Measurements from ENCODE around the gene TRPM2. TPM values are rescaled to one million over a fixed set of nuclear protein-coding genes. Genes with fewer than 3 reads are reported as not detected.
"Not testable (repeated sequence)": the region's sequence is repeated elsewhere in the genome, so short reads cannot be mapped to it uniquely, and the experiment has no call there.

TRPM2 gene
- total RNA-seq, 4 donors from 2014 or later = 1.1 to 27.2 (median 3.3) TPM

DNA sequence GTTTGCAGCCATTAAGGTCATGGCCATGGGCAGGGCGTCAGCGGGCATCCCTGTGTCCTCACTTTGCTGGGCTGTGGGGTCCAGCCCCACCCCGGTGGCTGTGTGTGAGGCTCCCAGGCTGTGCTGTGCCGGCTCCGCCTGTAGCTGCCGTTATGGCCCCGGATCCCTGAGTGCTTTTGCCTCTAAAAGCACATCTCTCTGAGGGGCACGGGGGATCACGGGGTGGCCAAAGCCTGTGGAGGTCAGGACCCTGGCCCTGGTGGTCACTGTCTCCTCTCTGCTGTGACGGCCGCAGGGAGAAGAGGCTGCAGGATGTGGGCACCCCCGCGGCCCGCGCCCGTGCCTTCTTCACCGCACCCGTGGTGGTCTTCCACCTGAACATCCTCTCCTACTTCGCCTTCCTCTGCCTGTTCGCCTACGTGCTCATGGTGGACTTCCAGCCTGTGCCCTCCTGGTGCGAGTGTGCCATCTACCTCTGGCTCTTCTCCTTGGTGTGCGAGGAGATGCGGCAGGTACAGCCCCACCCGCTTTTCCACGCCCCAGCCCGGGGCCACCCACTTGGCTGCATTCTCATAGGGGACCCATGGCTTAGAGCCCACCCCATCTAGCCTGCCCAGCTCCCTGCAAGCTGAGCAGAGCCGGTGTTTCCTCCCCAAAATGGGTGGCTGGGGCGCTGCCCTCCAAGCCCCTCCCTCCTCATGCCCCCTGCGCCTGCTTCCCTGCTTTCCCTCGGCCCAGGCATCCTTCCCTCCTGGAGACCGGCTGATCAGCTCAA is 48.2 kb downstream of the TRPM2 start:
- no peak for DNase-seq
- Histone ChIP-seq H3K27ac (no peak overlapping the region), H3K4me1 (no peaks in the 10 kb centered on the region), H3K27me3 (no peaks in the 10 kb centered on the region), H3K36me3 (no peaks in the 10 kb centered on the region), H3K4me3 (no peak overlapping the region), H3K9me3 (no peaks in the 10 kb centered on the region)
- TF ChIP-seq, protein P1, sequence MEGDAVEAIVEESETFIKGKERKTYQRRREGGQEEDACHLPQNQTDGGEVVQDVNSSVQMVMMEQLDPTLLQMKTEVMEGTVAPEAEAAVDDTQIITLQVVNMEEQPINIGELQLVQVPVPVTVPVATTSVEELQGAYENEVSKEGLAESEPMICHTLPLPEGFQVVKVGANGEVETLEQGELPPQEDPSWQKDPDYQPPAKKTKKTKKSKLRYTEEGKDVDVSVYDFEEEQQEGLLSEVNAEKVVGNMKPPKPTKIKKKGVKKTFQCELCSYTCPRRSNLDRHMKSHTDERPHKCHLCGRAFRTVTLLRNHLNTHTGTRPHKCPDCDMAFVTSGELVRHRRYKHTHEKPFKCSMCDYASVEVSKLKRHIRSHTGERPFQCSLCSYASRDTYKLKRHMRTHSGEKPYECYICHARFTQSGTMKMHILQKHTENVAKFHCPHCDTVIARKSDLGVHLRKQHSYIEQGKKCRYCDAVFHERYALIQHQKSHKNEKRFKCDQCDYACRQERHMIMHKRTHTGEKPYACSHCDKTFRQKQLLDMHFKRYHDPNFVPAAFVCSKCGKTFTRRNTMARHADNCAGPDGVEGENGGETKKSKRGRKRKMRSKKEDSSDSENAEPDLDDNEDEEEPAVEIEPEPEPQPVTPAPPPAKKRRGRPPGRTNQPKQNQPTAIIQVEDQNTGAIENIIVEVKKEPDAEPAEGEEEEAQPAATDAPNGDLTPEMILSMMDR (IDR thresholded peaks at IDR 0.05) = no peak
- no peak for TF ChIP-seq POLR2A (IDR thresholded peaks at IDR 0.05)

DNA sequence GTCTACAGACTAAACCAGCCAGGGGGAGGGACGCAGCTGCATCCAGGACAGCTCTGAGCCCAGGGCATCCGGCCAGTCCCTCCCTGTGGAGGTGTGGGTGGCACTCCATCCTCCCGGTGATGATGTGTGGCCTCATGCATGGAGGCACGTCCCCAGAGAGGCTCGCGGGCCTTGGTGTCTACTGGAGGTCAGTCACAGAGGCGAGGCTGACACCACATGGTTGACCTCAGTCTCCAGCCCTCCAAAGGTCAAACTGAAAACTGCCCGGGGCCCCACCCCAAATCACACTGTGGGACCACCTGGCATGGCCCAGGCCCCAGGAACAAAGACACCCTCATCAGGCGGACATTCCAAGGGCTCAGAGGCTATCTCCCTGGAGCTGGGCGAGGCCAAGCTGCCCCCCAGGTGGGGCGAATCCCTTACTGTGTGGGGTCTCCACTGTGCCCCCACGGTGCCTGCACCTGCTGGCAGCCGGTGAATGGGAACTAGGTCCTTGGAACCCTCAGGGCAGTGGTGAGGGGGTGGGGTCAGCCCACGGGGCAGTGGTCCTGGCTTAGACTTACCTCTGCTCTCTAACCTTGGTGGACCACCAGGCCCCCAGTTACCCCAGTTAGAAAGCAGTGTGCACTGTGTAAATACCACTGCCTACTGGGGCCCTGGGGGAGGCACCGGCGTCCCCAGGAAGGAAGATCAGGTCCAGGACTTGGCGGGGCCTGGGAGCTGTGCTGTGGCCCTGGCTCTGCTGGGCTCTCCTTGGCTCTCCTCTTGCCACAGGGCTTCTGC is 49.1 kb downstream of the TRPM2 start:
- no peaks in the 10 kb centered on the region for H3K27me3 ChIP-seq
- H3K27ac ChIP-seq = no peak overlapping the region
- no peak for TF ChIP-seq POLR2A (IDR thresholded peaks at IDR 0.05)
- TF ChIP-seq, protein P1 (IDR thresholded peaks at IDR 0.05) = no peak
- H3K36me3 ChIP-seq = no peaks in the 10 kb centered on the region
- no peaks in the 10 kb centered on the region for H3K9me3 ChIP-seq
- H3K4me1 ChIP-seq = no peaks in the 10 kb centered on the region
- no peak for DNase-seq
- no peak overlapping the region for H3K4me3 ChIP-seq

DNA sequence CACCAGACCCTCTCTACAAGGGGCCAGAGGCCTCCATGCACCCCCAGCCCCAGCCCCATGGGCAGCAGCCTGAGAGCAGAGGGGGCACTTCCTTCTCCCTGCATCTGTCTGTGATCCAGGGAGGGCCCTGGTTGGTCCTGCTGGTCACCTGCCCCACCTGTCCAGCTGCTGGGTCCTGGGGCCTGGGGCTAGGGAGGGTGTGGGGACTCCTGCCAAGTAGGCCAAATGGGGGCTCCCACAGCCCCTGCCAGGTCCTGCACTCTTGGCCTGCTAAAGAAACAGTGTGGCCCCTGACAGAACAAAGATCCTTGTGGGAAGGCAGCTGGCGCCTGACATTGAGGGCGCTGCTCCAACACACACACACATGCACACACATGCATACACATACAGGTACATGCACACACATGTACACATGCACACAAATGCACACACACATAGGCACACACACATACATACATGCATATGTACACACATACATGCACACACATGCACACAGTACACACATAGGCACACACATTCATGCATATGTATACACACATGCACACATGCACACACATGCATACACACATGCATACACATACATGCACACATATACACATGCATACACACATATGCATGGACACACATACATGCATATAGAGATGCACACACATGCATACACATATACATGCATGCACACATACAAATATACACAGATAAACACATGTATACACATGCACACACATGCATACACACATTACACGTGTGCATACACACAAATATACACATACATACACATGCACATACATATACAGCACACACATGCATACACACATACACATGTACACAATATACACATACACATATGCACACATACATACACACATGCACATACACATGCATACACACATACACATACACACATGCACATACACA is 49.9 kb downstream of the TRPM2 start:
- Histone ChIP-seq H3K4me1 (no peaks in the 10 kb centered on the region), H3K4me3 (no peak overlapping the region), H3K36me3 (no peaks in the 10 kb centered on the region), H3K27ac (no peak overlapping the region), H3K9me3 (no peaks in the 10 kb centered on the region), H3K27me3 (no peaks in the 10 kb centered on the region)
- DNase-seq = no peak
- TF ChIP-seq, protein P1 (IDR thresholded peaks at IDR 0.05) = no peak
- no peak for TF ChIP-seq POLR2A (IDR thresholded peaks at IDR 0.05)

DNA sequence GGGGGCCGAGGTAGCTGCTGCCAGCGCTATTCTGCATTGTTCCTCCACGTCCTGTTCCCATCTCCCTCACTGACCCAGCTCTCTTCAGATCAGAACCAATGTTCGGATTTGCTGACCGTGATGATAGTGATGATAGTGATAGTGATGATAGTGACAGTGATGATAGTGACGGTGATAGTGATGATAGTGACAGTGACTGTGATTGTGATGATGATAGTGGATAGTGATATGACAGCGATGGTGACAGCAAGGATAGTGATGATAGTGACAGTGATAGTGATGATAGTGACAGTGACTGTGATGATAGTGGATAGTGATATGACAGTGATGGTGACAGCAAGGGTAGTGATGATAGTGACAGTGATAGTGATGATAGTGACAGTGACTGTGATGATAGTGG is 51.1 kb downstream of the TRPM2 start:
- not testable (repeated sequence) for H3K27me3 ChIP-seq, H3K36me3 ChIP-seq, H3K4me3 ChIP-seq, H3K9me3 ChIP-seq, DNase-seq, H3K27ac ChIP-seq, H3K4me1 ChIP-seq

DNA sequence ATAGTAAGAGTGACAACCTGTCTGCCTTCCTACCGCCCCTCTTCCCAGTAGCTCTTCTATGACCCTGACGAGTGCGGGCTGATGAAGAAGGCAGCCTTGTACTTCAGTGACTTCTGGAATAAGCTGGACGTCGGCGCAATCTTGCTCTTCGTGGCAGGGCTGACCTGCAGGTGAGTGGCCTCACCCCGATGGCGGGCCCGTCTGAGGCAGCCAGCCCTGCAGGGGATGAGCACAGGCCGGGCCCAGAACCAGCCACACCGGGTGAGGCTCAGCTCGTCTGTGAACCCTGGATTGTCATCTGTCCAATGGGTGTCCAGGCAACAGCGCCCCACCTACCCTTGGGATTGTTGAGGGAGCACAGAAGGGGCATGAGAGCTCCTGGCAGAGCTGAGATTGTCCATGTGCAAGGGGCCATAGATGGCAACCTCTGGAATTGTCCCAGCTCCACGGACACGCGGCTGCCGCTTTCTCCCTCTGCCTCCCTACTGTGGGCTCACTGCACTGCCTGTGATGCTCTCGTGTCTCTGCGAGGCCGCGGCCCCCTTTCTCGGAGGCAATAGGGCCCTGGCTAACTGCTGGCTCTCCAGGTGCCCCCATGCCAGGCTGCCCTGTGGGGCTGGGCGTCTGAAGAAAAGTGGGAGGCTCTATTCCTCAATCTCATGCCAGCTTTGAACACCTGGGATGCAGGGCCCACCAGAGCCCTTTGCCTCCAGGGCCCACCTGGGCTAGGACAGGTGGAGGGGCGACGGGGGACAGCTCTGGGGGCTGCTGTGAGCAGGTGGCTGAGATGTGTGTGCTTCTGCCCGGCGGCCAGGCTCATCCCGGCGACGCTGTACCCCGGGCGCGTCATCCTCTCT is 51.9 kb downstream of the TRPM2 start:
- DNase-seq = peak in 1 of 3 donors; percentile 8
- H3K27me3 ChIP-seq = no peaks in the 10 kb centered on the region
- no peak for TF ChIP-seq POLR2A (IDR thresholded peaks at IDR 0.05)
- TF ChIP-seq, protein P1 (IDR thresholded peaks at IDR 0.05) = no peak
- no peak overlapping the region for H3K4me3 ChIP-seq
- no peaks in the 10 kb centered on the region for H3K9me3 ChIP-seq
- H3K4me1 ChIP-seq = no peaks in the 10 kb centered on the region
- no peak overlapping the region for H3K27ac ChIP-seq
- no peaks in the 10 kb centered on the region for H3K36me3 ChIP-seq

Data from Peyer's patch (tissue), 4 donors.